Lung (tissue), 12 donors: Measurements from ENCODE around the gene MRNIP. TPM values are rescaled to one million over a fixed set of nuclear protein-coding genes. Genes with fewer than 3 reads are reported as not detected.

ENCODE experiments used
- ATAC-seq: fragments of 200-7000 bp; cut with Tn5 transposase; one replicate; pipeline ENCODE4 v1.9.1; 2020; ENCODE audit warnings: moderate number of reproducible peaks; ENCODE audit not compliant: insufficient read depth, low FRiP score
- DNase-seq, 3 donors: peaks; one replicate each; pipeline ENCODE4 v3.0.0-alpha.2; 2013 to 2017
- H3K27ac ChIP-seq, 2 donors: one replicate each; pipeline ENCODE4 v1.5.1; 2013; ENCODE audit warnings: mild to moderate bottlenecking in 2 of 2, moderate library complexity in 2 of 2, control low read depth in 1 of 2, inconsistent platforms in 1 of 2, low read depth in 1 of 2, low read length in 1 of 2
- H3K27me3 ChIP-seq, 3 donors: one replicate each; pipeline ENCODE4 v1.5.1; 2013; ENCODE audit warnings: low read length in 2 of 3; ENCODE audit not compliant: control insufficient read depth in 3 of 3, insufficient read depth in 3 of 3
- H3K36me3 ChIP-seq, 4 donors: one replicate each; pipeline ENCODE4 v1.5.1; 2013; ENCODE audit warnings: low read length in 4 of 4, mild to moderate bottlenecking in 1 of 4, moderate library complexity in 1 of 4; ENCODE audit not compliant: control insufficient read depth in 4 of 4, insufficient read depth in 4 of 4
- H3K4me1 ChIP-seq, 5 donors: one replicate each; pipeline ENCODE4 v1.5.1; 2013; ENCODE audit warnings: low read length in 5 of 5, mild to moderate bottlenecking in 2 of 5, moderate library complexity in 1 of 5; ENCODE audit not compliant: control insufficient read depth in 5 of 5, insufficient read depth in 5 of 5
- H3K4me3 ChIP-seq: one replicate; pipeline ENCODE4 v1.5.1; 2013; ENCODE audit warnings: mild to moderate bottlenecking, control low read depth, moderate library complexity
- H3K9ac ChIP-seq, 2 donors: one replicate each; pipeline ENCODE4 v1.5.1; 2013; ENCODE audit warnings: low read length in 2 of 2, control low read depth in 1 of 2; ENCODE audit not compliant: insufficient read depth in 1 of 2
- H3K9me3 ChIP-seq, 4 donors: one replicate each; pipeline ENCODE4 v1.5.1; 2013; ENCODE audit warnings: low read length in 3 of 4, mild to moderate bottlenecking in 1 of 4, moderate library complexity in 1 of 4; ENCODE audit not compliant: control insufficient read depth in 4 of 4, insufficient read depth in 3 of 4
- WGBS, 2 donors: extraction: QIAGEN DNeasy Blood & Tissue Kit; methylation state at CpG; one replicate each; pipeline ENCODE4 v1.1.7; 2013; 5-methylcytosine and 5-hydroxymethylcytosine counted together
- polyA plus RNA-seq, 2 donors: library from polyadenylated mRNA; stranded (reverse); fragments of 200-250 nt; gene quantifications; one replicate each; pipeline ENCODE4 v1.2.1, GENCODE V29; 2013
- total RNA-seq, 2 donors: library from RNA; depleted of rRNA in 1 of 2; stranded (reverse); fragments of >200 nt in 1 of 2; gene quantifications; one replicate each; pipeline ENCODE4 v1.2.1, GENCODE V29; 2014 to 2021
- TF ChIP-seq, protein P1 (sequence below): IDR thresholded peaks from 2 replicates; pipeline ENCODE4 v1.5.1; 2012; ENCODE audit warnings: mild to moderate bottlenecking; ENCODE audit errors: control extremely low read depth, extremely low read depth
- donor health status: control.
- donor health status: control.
- donor health status: Bipolar disorder and iron deficiency.
- donor health status: healthy.
- donor health status: DM: yes; HTN: yes; CAD: no.

The MRNIP gene
- total and polyA plus RNA-seq, 4 donors: 15.4 to 51.0 (median 35.4) TPM

DNA sequence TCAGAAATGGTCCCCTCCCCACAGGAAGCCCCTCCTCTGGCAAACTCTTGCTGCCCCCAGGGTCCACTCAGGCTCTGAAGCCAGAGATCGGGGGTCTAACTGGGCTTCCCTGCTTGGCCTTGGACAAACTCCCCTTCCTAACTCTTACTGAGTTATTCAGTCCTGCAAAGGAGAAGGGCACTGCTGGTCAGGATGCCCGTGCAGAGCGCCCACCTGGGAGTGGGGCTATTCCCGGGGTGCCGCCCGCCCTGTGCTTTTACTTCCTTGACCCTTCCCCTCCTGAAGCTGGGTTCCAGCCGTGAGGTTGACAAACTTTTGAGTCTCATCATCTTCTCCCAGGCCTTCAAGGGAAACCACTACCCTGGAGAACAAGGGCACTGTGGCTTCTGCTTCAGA lies 44.1 kb upstream of the MRNIP start:
- H3K4me3 ChIP-seq: no peak overlapping the region
- ATAC-seq (no peak), DNase-seq (no peak)
- no peak overlapping the region for H3K9ac ChIP-seq
- no peak overlapping the region for H3K27ac ChIP-seq
- H3K9me3 ChIP-seq: no peaks in the 10 kb centered on the region
- TF ChIP-seq, protein P1, sequence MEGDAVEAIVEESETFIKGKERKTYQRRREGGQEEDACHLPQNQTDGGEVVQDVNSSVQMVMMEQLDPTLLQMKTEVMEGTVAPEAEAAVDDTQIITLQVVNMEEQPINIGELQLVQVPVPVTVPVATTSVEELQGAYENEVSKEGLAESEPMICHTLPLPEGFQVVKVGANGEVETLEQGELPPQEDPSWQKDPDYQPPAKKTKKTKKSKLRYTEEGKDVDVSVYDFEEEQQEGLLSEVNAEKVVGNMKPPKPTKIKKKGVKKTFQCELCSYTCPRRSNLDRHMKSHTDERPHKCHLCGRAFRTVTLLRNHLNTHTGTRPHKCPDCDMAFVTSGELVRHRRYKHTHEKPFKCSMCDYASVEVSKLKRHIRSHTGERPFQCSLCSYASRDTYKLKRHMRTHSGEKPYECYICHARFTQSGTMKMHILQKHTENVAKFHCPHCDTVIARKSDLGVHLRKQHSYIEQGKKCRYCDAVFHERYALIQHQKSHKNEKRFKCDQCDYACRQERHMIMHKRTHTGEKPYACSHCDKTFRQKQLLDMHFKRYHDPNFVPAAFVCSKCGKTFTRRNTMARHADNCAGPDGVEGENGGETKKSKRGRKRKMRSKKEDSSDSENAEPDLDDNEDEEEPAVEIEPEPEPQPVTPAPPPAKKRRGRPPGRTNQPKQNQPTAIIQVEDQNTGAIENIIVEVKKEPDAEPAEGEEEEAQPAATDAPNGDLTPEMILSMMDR: no peak
- no peaks in the 10 kb centered on the region for H3K27me3 ChIP-seq
- H3K36me3 ChIP-seq: peaks cover 10 to 33% (median 29%) of the 10 kb centered on the region in 4 donors
- peaks cover 0 to 11% (median 2%) of the 10 kb centered on the region in 5 donors for H3K4me1 ChIP-seq
- 93 to 95% methylated on average over 7 of the region's 7 CpGs for WGBS, 2 donors

DNA sequence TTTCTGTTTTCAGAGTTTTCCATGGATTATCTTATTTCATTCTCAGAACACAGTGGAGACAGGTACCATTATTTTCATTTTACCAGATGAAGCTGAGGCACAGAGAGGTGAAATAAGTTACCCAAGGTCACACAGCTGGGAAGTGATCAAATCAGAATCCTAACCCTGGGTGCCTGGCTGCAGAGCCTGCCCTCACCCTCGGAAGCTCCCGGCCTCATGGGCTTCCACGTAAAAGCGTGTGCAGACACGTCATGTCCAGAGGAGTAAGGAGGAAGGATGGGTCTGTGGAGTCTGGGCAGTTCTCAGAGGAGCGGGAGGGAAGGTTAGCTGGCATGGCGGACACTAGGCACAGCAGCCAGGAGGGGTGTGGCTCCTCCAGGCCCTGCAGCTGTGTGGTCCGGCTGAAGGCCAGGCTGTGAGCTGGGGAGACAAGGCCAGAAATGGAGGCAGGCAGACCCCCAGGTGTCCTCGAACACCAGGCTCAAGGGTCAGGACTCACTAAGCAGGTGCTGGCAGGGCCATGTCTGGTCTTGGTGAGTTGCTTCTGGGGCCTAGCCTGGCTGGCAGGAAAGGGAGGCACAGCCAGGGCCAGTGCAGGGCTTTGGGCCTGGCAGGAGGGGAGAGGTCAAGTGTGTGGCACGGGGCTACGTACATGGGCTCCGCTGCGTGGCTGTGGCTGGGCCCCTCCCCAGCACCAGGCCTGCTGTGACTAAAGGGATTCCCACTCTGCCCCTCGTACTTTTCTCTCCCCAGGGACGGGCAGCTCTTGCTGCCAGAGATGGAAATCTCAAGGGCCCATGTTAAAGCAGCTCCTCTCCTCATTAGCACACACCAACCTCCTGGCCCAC lies 43.5 kb upstream of the MRNIP start:
- Histone ChIP-seq H3K4me1 (peaks cover 0 to 11% (median 2%) of the 10 kb centered on the region in 5 donors), H3K4me3 (no peak overlapping the region), H3K36me3 (peaks cover 14 to 38% (median 34%) of the 10 kb centered on the region in 4 donors), H3K9ac (no peak overlapping the region), H3K9me3 (no peaks in the 10 kb centered on the region), H3K27me3 (no peaks in the 10 kb centered on the region), H3K27ac (no peak overlapping the region)
- 95 to 96% methylated on average over 14 to 15 of the region's 15 CpGs for WGBS, 2 donors
- DNase-seq (no peak), ATAC-seq (no peak)
- TF ChIP-seq, protein P1: no peak

DNA sequence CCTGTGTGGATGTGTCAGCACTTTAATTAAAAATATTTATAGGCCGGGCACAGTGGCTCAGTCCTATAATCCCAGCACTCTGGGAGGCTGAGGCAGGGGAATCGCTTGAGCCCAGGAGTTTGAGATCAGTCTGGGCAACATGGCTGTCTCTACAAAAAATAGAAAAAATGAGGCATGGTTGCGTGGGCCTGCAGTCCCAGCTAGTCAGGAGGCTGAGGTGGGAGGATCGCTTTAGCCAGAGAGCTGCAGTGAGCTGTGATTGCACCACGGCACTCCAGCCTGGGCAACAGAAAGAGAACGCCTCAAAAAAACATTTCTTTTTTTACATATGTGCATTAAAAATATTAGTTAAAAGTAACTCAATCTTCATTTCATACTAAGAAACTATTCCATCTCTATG lies 42.8 kb upstream of the MRNIP start:
- no peak for DNase-seq
- H3K9ac ChIP-seq: no peak overlapping the region

More for the DNA sequence above, 42.8 kb upstream of the MRNIP start:
- Histone ChIP-seq H3K4me1 (peaks cover 0 to 5% (median 0%) of the 10 kb centered on the region in 5 donors), H3K4me3 (no peak overlapping the region), H3K27me3 (no peaks in the 10 kb centered on the region), H3K9me3 (no peaks in the 10 kb centered on the region), H3K27ac (no peak overlapping the region), H3K36me3 (peaks cover 14 to 38% (median 34%) of the 10 kb centered on the region in 4 donors)
- ATAC-seq: no peak
- WGBS, 2 donors: 97 to 99% methylated on average over 6 of the region's 6 CpGs
- TF ChIP-seq, protein P1: no peak
